Kasumi-1 (cell line): ENCODE measurements around the gene DDRGK1.
"Not testable (repeated sequence)": the region's sequence is repeated elsewhere in the genome, so short reads cannot be mapped to it uniquely, and the experiment has no call there.

Source experiments
- DNase-seq, 2 experiments: peaks; one replicate each; lab custom pipeline; 2025; lab: John Stamatoyannopoulos, UW

The DDRGK1 gene

GRCh38 chr20:3215359-3215917, 11.0 kb upstream of the DDRGK1 start:
- DNase-seq, result not testable (repeated sequence)

GRCh38 chr20:3213226-3213625, 8.7 kb upstream of the DDRGK1 start:
- DNase-seq, result no peak

DNA sequence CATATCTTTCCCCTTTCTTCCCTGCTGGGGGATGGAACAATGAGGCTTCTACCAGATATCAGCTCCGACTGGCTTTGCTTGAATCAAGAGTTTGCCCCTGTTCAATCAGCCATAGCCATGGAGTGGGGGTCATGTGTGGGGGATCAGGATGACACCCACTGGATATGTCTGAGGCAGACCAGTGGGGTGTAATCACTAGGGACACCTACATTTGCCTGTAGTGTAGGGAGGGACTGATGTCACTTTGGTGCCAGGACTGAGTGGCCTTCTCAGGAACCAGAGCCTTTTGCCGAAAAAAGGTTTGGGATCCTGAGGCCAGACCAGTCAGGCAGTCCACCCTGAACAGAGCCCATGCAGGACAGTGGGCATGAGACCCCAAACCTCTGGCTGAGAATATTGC, 5.9 kb upstream of the DDRGK1 start:
- DNase-seq, result no peak

DNA sequence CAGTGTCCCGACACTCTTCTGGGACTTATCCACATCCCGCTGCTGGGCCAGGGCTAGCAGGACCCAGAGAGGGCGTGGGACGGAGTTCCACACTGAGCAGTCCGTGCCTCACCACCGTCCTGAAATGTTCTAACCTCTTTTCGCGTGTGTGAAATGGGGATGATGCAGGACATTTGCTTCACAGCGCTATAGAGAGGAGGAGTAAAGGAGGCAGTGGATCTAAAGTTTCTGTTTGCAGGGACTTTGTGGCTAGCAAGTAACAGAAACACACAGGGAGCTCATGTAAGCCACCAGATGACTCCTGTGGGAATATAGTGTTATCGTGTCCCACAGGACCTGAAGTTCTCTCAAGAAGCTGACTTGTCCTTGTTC, 5.5 kb upstream of the DDRGK1 start:
- DNase-seq, result peak in 1 of 2 experiments; percentile 11

GRCh38 chr20:3209257-3209945, 4.9 kb upstream of the DDRGK1 start, which contains the start of gene ITPA:
TSS of gene ITPA (plus strand) at chr20:3209498. CDS start at chr20:3209552, 54 bp downstream.
- peak; percentile 66 for DNase-seq

DNA sequence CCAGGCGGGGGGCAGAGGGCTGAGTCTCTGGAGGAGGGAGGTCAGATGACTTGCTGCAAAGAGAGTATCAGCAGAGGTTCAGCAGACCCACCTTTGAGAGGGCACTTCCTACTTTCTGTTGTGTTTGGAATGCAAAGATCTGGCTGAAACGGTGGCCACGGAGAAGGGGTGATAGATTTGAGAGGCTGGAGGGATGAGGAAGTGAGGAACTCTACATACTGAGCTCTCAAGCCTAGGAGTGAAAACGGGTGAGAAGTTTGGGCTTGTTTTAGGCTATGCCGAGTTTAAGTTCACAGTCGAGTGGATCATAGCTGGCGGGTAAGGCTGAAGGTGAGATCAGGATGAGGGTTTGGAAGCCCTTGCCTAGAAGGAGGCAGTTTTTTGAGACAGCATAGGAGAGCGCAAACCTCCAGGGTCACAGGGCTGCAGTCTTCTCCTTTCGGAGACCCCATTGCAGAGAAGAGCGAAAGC, 4.3 kb upstream of the DDRGK1 start:
- DNase-seq, result peak; percentile 39 to 48

DNA sequence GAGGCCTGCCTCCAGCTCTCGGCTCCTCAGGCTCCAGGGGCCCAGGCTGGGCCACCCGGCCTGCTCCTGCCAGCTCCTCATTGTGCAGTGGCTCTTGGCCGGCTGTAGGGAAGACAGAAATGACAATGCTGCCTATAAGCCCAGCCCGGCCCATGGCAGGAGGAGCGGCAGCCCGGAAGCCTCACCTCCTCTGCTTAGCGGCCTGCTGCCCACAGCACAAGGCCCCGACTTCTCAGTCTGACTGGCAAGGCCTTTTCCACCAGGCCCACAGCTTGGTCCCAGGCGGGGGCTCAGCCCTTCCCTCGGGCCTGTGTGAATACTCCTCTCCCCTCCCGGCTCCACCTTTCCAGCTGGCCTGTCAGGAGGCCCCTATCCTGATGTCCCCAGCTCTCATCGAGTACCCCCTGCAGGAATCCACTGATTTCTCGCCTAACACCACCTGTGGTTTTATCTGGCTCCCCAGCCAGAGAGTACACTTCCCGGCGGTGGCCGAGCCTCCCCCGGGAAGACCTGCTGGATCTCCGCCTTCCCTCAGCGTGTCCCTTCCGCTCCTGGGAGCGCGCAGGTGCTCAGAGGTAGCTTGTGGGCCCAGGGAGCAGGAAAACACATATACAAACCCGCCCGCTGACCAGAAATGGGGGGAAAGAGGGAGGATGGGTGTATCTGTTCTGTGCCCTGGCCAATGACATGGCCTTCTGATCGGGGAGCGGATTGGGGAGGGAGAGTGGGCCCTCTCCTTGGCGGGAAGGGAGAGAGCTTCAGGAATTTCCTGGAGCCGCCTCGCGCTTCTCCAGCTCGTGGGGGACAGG, 963 bp downstream of the DDRGK1 start:
- DNase-seq, result no peak

GRCh38 chr20:3202965-3203314, 1.5 kb downstream of the DDRGK1 start:
- DNase-seq, result no peak

GRCh38 chr20:3199976-3200755, 4.3 kb downstream of the DDRGK1 start:
- DNase-seq, result no peak

DNA sequence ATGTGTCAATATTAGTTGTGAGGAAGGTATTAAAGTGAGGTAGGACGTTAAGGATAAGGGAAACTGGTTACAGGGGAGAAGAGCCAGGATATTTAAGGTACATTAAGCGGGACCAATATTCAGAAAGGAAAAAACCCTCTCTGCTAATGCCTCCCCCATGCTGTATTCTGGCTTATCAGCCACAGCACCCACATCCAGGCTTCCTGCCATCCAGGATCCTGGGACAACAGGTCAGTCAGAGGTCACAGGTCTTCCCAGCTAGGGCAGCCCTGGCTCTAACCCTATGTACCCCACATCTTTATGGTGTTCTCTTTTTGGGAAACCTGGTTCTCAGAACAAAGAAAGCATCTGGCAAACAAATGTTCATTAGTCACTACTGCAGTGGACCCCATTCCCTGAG, 5.3 kb downstream of the DDRGK1 start:
- no peak for DNase-seq

DNA sequence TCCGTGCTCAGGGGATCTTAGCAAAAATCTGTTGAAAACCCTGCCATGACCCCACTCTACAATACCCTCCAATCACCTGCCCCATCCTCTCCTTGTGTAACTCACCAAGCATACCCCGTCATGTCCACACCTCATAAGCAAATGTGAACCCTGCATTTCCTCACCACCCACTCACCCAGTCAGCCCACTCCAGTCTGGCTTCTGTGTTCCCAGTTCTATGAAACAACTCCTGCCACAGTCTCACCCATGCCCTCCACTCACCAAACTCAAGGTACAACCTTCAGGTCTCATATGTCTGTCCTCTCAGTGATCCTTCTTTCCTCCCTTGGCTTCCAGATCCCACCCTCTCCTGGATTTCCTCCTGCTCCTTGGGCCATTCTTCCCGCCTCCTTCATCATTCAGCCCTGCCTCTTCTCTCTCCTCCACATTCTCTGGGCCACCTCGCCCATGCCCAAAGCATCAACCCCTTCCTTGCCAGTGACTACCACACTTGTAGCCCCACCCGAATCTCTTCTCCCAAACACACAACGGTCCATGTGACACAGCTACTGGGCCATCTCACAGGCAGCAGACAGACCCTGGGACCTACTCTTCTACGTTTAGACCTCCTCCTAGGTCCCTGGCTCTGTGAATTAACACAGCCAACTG, 8.8 kb downstream of the DDRGK1 start:
- no peak for DNase-seq

GRCh38 chr20:3194617-3195280, 9.7 kb downstream of the DDRGK1 start:
- no peak for DNase-seq

GRCh38 chr20:3193806-3194616, 10.5 kb downstream of the DDRGK1 start:
- DNase-seq, result no peak

- no peak for DNase-seq
These were observed 12.1 kb downstream of the DDRGK1 start for GRCh38 chr20:3192226-3193015.

GRCh38 chr20:3190681-3191111, 13.8 kb downstream of the DDRGK1 start:
- no peak for DNase-seq

DNA sequence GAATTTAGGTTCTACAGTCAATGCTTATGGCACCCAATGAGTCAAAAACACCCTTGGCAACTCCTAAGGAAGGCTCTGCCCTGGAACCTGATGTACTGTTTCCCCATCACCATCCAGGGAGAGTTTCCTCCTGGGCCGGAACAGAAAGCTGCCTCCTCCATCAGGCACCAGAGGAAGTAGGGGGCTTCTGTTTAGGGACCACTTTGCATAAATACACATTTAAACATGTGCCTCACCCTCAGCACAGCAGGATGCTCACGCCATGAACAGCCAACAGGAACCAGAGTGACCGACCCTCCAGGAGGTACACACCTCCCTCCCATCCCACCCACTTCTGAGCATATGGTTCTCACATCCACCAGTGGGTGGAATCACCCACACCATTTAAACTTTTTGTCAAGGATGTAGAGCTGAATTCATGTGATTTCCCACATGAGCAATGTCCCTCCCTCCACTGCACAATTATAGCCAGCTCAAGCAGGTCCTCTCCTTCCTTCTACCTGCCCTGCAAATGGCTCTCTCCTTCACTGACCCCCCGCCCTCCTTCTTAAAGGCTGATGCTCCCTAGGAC, 14.8 kb downstream of the DDRGK1 start:
- no peak for DNase-seq

GRCh38 chr20:3188823-3189413, 15.6 kb downstream of the DDRGK1 start:
- no peak for DNase-seq

DNA sequence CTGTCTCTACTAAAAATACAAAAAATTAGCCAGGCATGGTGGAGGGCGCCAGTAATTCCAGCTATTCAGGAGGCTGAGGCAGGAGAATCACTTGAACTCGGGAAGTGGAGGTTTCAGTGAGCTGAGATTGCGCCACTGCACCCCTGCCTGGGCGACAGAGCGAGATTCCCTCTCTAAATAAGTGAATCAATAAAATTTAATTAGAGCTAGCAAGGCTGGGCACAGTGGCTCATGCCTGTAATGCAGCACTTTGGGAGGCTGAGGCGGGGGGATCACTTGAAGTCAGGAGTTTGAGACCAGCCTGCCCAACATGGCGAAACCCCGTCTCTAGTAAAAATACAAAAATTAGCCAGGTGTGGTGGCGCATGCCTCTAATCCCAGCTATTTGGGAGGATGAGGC, 16.6 kb downstream of the DDRGK1 start:
- DNase-seq, result not testable (repeated sequence)
